HEK293 (cell line): ENCODE results near the gene CARD8.

Experiments
- CTCF ChIP-seq: fragments of 450-650 bp; formaldehyde crosslinking; IDR thresholded peaks from 2 replicates; pipeline ENCODE4 v1.5.1; 2016; ENCODE audit warnings: missing biosample characterization, missing genetic modification characterization
- GFI1B ChIP-seq: fragments of 450-650 bp; formaldehyde crosslinking; IDR thresholded peaks from 2 replicates; pipeline ENCODE4 v1.5.1; 2016; ENCODE audit warnings: missing biosample characterization, missing genetic modification characterization
- OVOL3 ChIP-seq: fragments of 450-650 bp; formaldehyde crosslinking; IDR thresholded peaks from 2 replicates; pipeline ENCODE4 v1.5.1; 2016; ENCODE audit warnings: missing biosample characterization, missing genetic modification characterization
- REPIN1 ChIP-seq: fragments of 450-650 bp; formaldehyde crosslinking; IDR thresholded peaks from 2 replicates; pipeline ENCODE4 v1.5.1; 2017; ENCODE audit warnings: missing biosample characterization, missing genetic modification characterization, low read depth
- SP7 ChIP-seq: fragments of 450-650 bp; formaldehyde crosslinking; IDR thresholded peaks from 2 replicates; pipeline ENCODE4 v1.5.1; 2016; ENCODE audit warnings: missing biosample characterization, missing genetic modification characterization
- TSHZ1 ChIP-seq: fragments of 450-650 bp; formaldehyde crosslinking; IDR thresholded peaks from 2 replicates; pipeline ENCODE4 v1.5.1; 2016; ENCODE audit warnings: missing biosample characterization, missing genetic modification characterization, borderline replicate concordance
- ZBTB17 ChIP-seq: fragments of 450-650 bp; formaldehyde crosslinking; IDR thresholded peaks from 2 replicates; pipeline ENCODE4 v1.5.1; 2016; ENCODE audit warnings: missing biosample characterization, missing genetic modification characterization
- ZBTB20 ChIP-seq: fragments of 450-650 bp; formaldehyde crosslinking; IDR thresholded peaks from 2 replicates; pipeline ENCODE4 v1.5.1; 2016; ENCODE audit warnings: missing biosample characterization, missing genetic modification characterization
- ZBTB8A ChIP-seq: fragments of 450-650 bp; formaldehyde crosslinking; IDR thresholded peaks from 2 replicates; pipeline ENCODE4 v1.5.1; 2016; ENCODE audit warnings: missing biosample characterization, missing genetic modification characterization
- ZFP69B ChIP-seq: fragments of 450-650 bp; formaldehyde crosslinking; IDR thresholded peaks from 2 replicates; pipeline ENCODE4 v1.5.1; 2016; ENCODE audit warnings: missing biosample characterization, missing genetic modification characterization
- ZNF140 ChIP-seq: fragments of 450-650 bp; formaldehyde crosslinking; IDR thresholded peaks from 2 replicates; pipeline ENCODE4 v1.5.1; 2016; ENCODE audit warnings: missing biosample characterization, missing genetic modification characterization
- ZNF157 ChIP-seq: fragments of 450-650 bp; formaldehyde crosslinking; IDR thresholded peaks from 2 replicates; pipeline ENCODE4 v1.5.1; 2016; ENCODE audit warnings: missing biosample characterization, missing genetic modification characterization
- ZNF239 ChIP-seq: fragments of 450-650 bp; formaldehyde crosslinking; IDR thresholded peaks from 2 replicates; pipeline ENCODE4 v1.5.1; 2016; ENCODE audit warnings: missing biosample characterization, missing genetic modification characterization
- ZNF280D ChIP-seq: fragments of 450-650 bp; formaldehyde crosslinking; IDR thresholded peaks from 2 replicates; pipeline ENCODE4 v1.5.1; 2016; ENCODE audit warnings: missing biosample characterization, missing genetic modification characterization
- ZNF341 ChIP-seq: fragments of 450-650 bp; formaldehyde crosslinking; IDR thresholded peaks from 2 replicates; pipeline ENCODE4; 2016; ENCODE audit warnings: low read depth, missing biosample characterization, missing genetic modification characterization
- ZNF366 ChIP-seq: fragments of 450-650 bp; formaldehyde crosslinking; conservative IDR thresholded peaks from 2 replicates; pipeline ENCODE4 v1.5.1; 2016; ENCODE audit warnings: missing biosample characterization, missing genetic modification characterization
- ZNF394 ChIP-seq: fragments of 450-650 bp; formaldehyde crosslinking; IDR thresholded peaks from 2 replicates; pipeline ENCODE4 v1.5.1; 2016; ENCODE audit warnings: missing biosample characterization, missing genetic modification characterization, mild to moderate bottlenecking, moderate library complexity, borderline replicate concordance
- ZNF449 ChIP-seq: fragments of 450-650 bp; formaldehyde crosslinking; IDR thresholded peaks from 2 replicates; pipeline ENCODE4 v1.5.1; 2017; ENCODE audit warnings: missing biosample characterization, mild to moderate bottlenecking, missing genetic modification characterization, moderate library complexity
- ZNF548 ChIP-seq: fragments of 450-650 bp; formaldehyde crosslinking; IDR thresholded peaks from 2 replicates; pipeline ENCODE4 v1.5.1; 2016; ENCODE audit warnings: missing biosample characterization, missing genetic modification characterization
- ZNF596 ChIP-seq: fragments of 450-650 bp; IDR thresholded peaks from 2 replicates; pipeline ENCODE4 v1.5.0; 2018; ENCODE audit warnings: missing biosample characterization, mild to moderate bottlenecking, missing genetic modification characterization, moderate library complexity
- ZNF664 ChIP-seq: fragments of 450-650 bp; formaldehyde crosslinking; IDR thresholded peaks from 2 replicates; pipeline ENCODE4 v1.5.1; 2016; ENCODE audit warnings: missing biosample characterization, missing genetic modification characterization
- ZNF837 ChIP-seq: fragments of 450-650 bp; formaldehyde crosslinking; IDR thresholded peaks from 2 replicates; pipeline ENCODE4 v1.5.1; 2016; ENCODE audit warnings: missing biosample characterization, missing genetic modification characterization
- TF ChIP-seq, protein P1 (sequence below): fragments of 450-650 bp; formaldehyde crosslinking; IDR thresholded peaks from 2 replicates; pipeline ENCODE4 v1.5.1; 2016; ENCODE audit warnings: missing biosample characterization, missing genetic modification characterization
- TF ChIP-seq, protein P2 (sequence below): fragments of 450-650 bp; formaldehyde crosslinking; IDR thresholded peaks from 2 replicates; pipeline ENCODE4 v1.5.1; 2016; ENCODE audit warnings: missing biosample characterization, missing genetic modification characterization
- TF ChIP-seq, protein P3 (sequence below): fragments of 450-650 bp; formaldehyde crosslinking; IDR thresholded peaks from 2 replicates; pipeline ENCODE4 v1.5.1; 2017; ENCODE audit warnings: missing biosample characterization, missing genetic modification characterization

CARD8 gene

GRCh38 chr19:48190288-48190884, 65.3 kb downstream of the CARD8 start (continued):
- TF ChIP-seq OVOL3 (tag by site-specific recombination) (no peak), ZNF341 (tag by site-specific recombination) (peak; percentile 85), SP7 (tag by site-specific recombination) (peak; percentile 76), TSHZ1 (tag by site-specific recombination) (no peak), ZBTB8A (peak; percentile 52), ZNF157 (no peak), ZFP69B (tag by site-specific recombination) (peak; percentile 40; the same call in 1 of the 2 replicates), ZNF239 (tag by site-specific recombination) (no peak), ZNF394 (no peak), CTCF (tag by site-specific recombination) (peak; percentile 65; the same call in 1 of the 2 replicates), ZNF366 (0 out of 2 replicates have a peak, but pooled peaks have one; percentile 31), GFI1B (peak; percentile 77; the same call in 1 of the 2 replicates), ZNF280D (tag by site-specific recombination) (no peak), ZNF548 (tag by site-specific recombination) (no peak), ZNF140 (tag by site-specific recombination) (no peak), ZNF837 (no peak), ZBTB17 (tag by site-specific recombination) (peak; percentile 69), ZNF596 (no peak), ZBTB20 (tag by site-specific recombination) (peak; percentile 40; the same call in 1 of the 2 replicates), ZNF449 (peak; percentile 50; the same call in 1 of the 2 replicates), REPIN1 (tag by site-specific recombination) (no peak), ZNF664 (peak; percentile 54; the same call in 1 of the 2 replicates)
- TF ChIP-seq, protein P1, sequence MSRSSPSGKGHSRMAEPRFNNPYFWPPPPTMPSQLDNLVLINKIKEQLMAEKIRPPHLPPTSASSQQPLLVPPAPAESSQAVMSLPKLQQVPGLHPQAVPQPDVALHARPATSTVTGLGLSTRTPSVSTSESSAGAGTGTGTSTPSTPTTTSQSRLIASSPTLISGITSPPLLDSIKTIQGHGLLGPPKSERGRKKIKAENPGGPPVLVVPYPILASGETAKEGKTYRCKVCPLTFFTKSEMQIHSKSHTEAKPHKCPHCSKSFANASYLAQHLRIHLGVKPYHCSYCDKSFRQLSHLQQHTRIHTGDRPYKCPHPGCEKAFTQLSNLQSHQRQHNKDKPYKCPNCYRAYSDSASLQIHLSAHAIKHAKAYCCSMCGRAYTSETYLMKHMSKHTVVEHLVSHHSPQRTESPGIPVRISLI (tag by site-specific recombination): no peak
- TF ChIP-seq, protein P2, sequence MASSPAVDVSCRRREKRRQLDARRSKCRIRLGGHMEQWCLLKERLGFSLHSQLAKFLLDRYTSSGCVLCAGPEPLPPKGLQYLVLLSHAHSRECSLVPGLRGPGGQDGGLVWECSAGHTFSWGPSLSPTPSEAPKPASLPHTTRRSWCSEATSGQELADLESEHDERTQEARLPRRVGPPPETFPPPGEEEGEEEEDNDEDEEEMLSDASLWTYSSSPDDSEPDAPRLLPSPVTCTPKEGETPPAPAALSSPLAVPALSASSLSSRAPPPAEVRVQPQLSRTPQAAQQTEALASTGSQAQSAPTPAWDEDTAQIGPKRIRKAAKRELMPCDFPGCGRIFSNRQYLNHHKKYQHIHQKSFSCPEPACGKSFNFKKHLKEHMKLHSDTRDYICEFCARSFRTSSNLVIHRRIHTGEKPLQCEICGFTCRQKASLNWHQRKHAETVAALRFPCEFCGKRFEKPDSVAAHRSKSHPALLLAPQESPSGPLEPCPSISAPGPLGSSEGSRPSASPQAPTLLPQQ (tag by site-specific recombination): 0 out of 2 replicates have a peak, but pooled peaks have one; percentile 29
- TF ChIP-seq, protein P3, sequence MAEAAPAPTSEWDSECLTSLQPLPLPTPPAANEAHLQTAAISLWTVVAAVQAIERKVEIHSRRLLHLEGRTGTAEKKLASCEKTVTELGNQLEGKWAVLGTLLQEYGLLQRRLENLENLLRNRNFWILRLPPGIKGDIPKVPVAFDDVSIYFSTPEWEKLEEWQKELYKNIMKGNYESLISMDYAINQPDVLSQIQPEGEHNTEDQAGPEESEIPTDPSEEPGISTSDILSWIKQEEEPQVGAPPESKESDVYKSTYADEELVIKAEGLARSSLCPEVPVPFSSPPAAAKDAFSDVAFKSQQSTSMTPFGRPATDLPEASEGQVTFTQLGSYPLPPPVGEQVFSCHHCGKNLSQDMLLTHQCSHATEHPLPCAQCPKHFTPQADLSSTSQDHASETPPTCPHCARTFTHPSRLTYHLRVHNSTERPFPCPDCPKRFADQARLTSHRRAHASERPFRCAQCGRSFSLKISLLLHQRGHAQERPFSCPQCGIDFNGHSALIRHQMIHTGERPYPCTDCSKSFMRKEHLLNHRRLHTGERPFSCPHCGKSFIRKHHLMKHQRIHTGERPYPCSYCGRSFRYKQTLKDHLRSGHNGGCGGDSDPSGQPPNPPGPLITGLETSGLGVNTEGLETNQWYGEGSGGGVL (tag by site-specific recombination): no peak
